HCT116 (cell line): ENCODE data around the gene EHMT1. TPM values are rescaled to one million over a fixed set of nuclear protein-coding genes. Genes with fewer than 3 reads are reported as not detected.

Experiments used
- ATAC-seq: fragments of 200-7000 bp; cut with Tn5 transposase; 2 replicates; pipeline ENCODE4 v1.9.1; 2020; ENCODE audit warnings: mild to moderate bottlenecking, moderate library complexity
- BruUV-seq: library from RNA; stranded (reverse); fragments of 400-500 nt; replicated peaks from 2 replicates; lab custom pipeline; 2021; lab: Mats Ljungman, UMichigan
- CTCF ChIA-PET: fragments of 300-600 bp; sonication (Branson Sonifier 250); formaldehyde crosslinking; loops from one replicate; lab custom pipeline; 2021; ENCODE audit warnings: antibody characterized with exemption; lab: Charles Lee
- POLR2A ChIA-PET: fragments of 300-600, 350-600 bp; sonication (Branson Sonifier 250); formaldehyde crosslinking; loops from one replicate; lab custom pipeline; 2021; ENCODE audit warnings: antibody characterized with exemption; lab: Charles Lee
- RAD21 ChIA-PET, 2 experiments: fragments of 300-600 bp; sonication (Branson Sonifier 250); formaldehyde crosslinking; loops; one replicate each; lab custom pipeline; 2023; ENCODE audit warnings: low total read pairs in 2 of 2; ENCODE audit not compliant: uncharacterized antibody in 2 of 2, unreplicated experiment in 2 of 2, low non-redundant PET in 1 of 2; lab: Charles Lee
- DNase-seq: peaks from one replicate; pipeline ENCODE4 v3.0.0-alpha.2; 2010; ENCODE audit warnings: low read depth, low spot score
- H2AFZ ChIP-seq: fragments of 200-600 bp; shearing (Covaris generic), sonication (generic); 2 replicates; pipeline ENCODE4 v1.6.1; 2017; ENCODE audit warnings: low read depth, mixed run types, mixed read lengths, antibody characterized with exemption, low read length; ENCODE audit not compliant: poor library complexity, severe bottlenecking
- H3K27ac ChIP-seq: 2 replicates; pipeline ENCODE4 v1.5.1; 2012; ENCODE audit warnings: low read depth, low read length
- H3K27me3 ChIP-seq: fragments of 200-600 bp; sonication (generic); 2 replicates; pipeline ENCODE4 v1.6.1; 2016; ENCODE audit warnings: mixed run types, low read length, mixed read lengths; ENCODE audit not compliant: insufficient read depth
- H3K36me3 ChIP-seq, 2 experiments: fragments of 200-500 bp in 1 of 2; fragments of 200-600 bp in 1 of 2; sonication (Bioruptor generic) in 1 of 2; sonication (generic) in 1 of 2; 2 replicates each; pipeline versions ENCODE4 v1.5.1 to v1.6.1; 2014 to 2016; ENCODE audit warnings: low read length in 2 of 2, inconsistent platforms in 1 of 2, mixed read lengths in 1 of 2, mixed run types in 1 of 2; ENCODE audit not compliant: insufficient read depth in 2 of 2, control insufficient read depth in 1 of 2
- H3K4me1 ChIP-seq, 2 experiments: fragments of 200-600 bp in 1 of 2; sonication (generic) in 1 of 2; 2 replicates each; pipeline versions ENCODE4 v1.5.1 to v1.6.1; 2012 to 2017; ENCODE audit warnings: low read length in 2 of 2, inconsistent platforms in 1 of 2, mild to moderate bottlenecking in 1 of 2, mixed read lengths in 1 of 2, mixed run types in 1 of 2, moderate library complexity in 1 of 2; ENCODE audit not compliant: insufficient read depth in 2 of 2, control insufficient read depth in 1 of 2
- H3K4me2 ChIP-seq: fragments of 200-600 bp; sonication (generic); 2 replicates; pipeline ENCODE4 v1.6.1; 2017; ENCODE audit warnings: mixed run types, low read length, mixed read lengths
- H3K4me3 ChIP-seq, 2 experiments: fragments of 200-600 bp in 1 of 2; sonication (generic) in 1 of 2; replicated peaks in 1 of 2; 2 replicates each; pipeline ENCODE4 v1.5.1; 2011 to 2016; ENCODE audit warnings: low read length in 2 of 2, control low read depth in 1 of 2, low read depth in 1 of 2, mild to moderate bottlenecking in 1 of 2, mixed read lengths in 1 of 2, mixed run types in 1 of 2
- H3K79me2 ChIP-seq: fragments of 200-600 bp; sonication (generic); 2 replicates; pipeline ENCODE4 v1.6.1; 2017; ENCODE audit warnings: mild to moderate bottlenecking, mixed run types, low read length, moderate library complexity, mixed read lengths; ENCODE audit not compliant: insufficient read depth
- H3K9ac ChIP-seq: fragments of 200-600 bp; sonication (generic); 2 replicates; pipeline ENCODE4 v1.6.1; 2016; ENCODE audit warnings: low read length, mixed read lengths
- H3K9me2 ChIP-seq: fragments of 200-600 bp; sonication (generic), shearing (Covaris generic); 2 replicates; pipeline ENCODE4 v1.6.1; 2017; ENCODE audit warnings: mixed run types, mild to moderate bottlenecking, moderate library complexity; ENCODE audit not compliant: insufficient read depth
- H3K9me3 ChIP-seq, 2 experiments: fragments of 200-500 bp in 1 of 2; fragments of 200-600 bp in 1 of 2; sonication (Bioruptor generic) in 1 of 2; sonication (generic) in 1 of 2; 2 replicates each; pipeline ENCODE4 v1.6.1; 2014 to 2017; ENCODE audit warnings: low read length in 2 of 2, mixed read lengths in 2 of 2, inconsistent platforms in 1 of 2, low read depth in 1 of 2, mild to moderate bottlenecking in 1 of 2, mixed run types in 1 of 2, moderate library complexity in 1 of 2; ENCODE audit not compliant: control insufficient read depth in 1 of 2, insufficient read depth in 1 of 2
- H4K20me1 ChIP-seq: fragments of 200-600 bp; sonication (generic), shearing (Covaris generic); 2 replicates; pipeline ENCODE4 v1.6.1; 2017; ENCODE audit warnings: mixed run types, mild to moderate bottlenecking, moderate library complexity; ENCODE audit not compliant: insufficient read depth
- CBX3 ChIP-seq: IDR thresholded peaks from 2 replicates; pipeline ENCODE4 v1.6.1; 2012; ENCODE audit warnings: low read depth
- ELF1 ChIP-seq: IDR thresholded peaks from 2 replicates; pipeline ENCODE4 v1.6.1; 2012; ENCODE audit warnings: low read depth, borderline replicate concordance
- FOSL1 ChIP-seq: IDR thresholded peaks from 2 replicates; pipeline ENCODE4 v1.6.1; 2012; ENCODE audit warnings: low read depth
- POLR2A ChIP-seq: IDR thresholded peaks from 2 replicates; pipeline ENCODE4 v1.7.0; 2011; ENCODE audit warnings: borderline replicate concordance; ENCODE audit not compliant: insufficient read depth, insufficient read length; ENCODE audit errors: extremely low read depth
- POLR2AphosphoS5 ChIP-seq: IDR thresholded peaks from 2 replicates; pipeline ENCODE4 v1.6.1; 2011; ENCODE audit warnings: mild to moderate bottlenecking, low read depth, low read length, moderate library complexity
- REST ChIP-seq: IDR thresholded peaks from 2 replicates; pipeline ENCODE4 v1.6.1; 2012; ENCODE audit warnings: low read depth
- intact Hi-C: fragments of 100-400 bp; cut with micrococcal nuclease; formaldehyde crosslinking; loops from 2 replicates; pipeline ENCODE4 v1.10.0; 2022
- total RNA-seq: library from RNA; stranded (reverse); gene quantifications from one replicate; pipeline ENCODE4 v1.2.1, GENCODE V29; 2021; ENCODE audit not compliant: unreplicated experiment
- TF ChIP-seq, protein P1 (sequence below): IDR thresholded peaks from 2 replicates; pipeline ENCODE4 v1.6.1; 2012

Gene EHMT1
- total RNA-seq, 1 experiment from 2014 or later: 86.1 TPM

GRCh38 chr9:137665697-137666512, 47.1 kb downstream of the EHMT1 start (continued):
- TF ChIP-seq, protein P1, sequence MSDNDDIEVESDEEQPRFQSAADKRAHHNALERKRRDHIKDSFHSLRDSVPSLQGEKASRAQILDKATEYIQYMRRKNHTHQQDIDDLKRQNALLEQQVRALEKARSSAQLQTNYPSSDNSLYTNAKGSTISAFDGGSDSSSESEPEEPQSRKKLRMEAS: no peak

DNA sequence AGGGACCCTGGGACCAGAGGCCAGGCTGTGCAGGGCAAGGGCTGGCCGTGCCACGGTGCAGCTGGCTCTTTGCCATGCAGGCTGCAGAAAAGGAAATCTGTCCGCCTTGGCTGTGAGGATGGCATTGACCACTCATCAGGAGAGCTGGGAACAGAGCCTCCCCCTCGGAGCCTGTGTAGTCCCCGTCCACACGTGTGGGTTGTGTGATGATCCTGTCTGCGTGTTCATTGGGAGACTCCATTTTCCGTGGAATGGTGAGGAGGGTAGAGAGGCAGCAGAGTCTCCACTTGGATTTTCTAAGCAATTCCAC, 47.7 kb downstream of the EHMT1 start:
- RAD21 ChIA-PET: no interaction called here
- no peaks in the 10 kb centered on the region for H3K27me3 ChIP-seq
- BruUV-seq: no TSS peak
- no peaks in the 10 kb centered on the region for H3K9me2 ChIP-seq
- peaks cover 0 to 3% of the 10 kb centered on the region in 2 experiments; a peak in 1 of 4 replicates for H3K36me3 ChIP-seq
- no peaks in the 10 kb centered on the region for H4K20me1 ChIP-seq
- ATAC-seq (no peak), DNase-seq (no peak)
- H3K4me2 ChIP-seq: no peak overlapping the region
- no peak for TF ChIP-seq FOSL1
- no peak for TF ChIP-seq POLR2AphosphoS5
- TF ChIP-seq POLR2A: no peak
- TF ChIP-seq CBX3: no peak
- TF ChIP-seq REST: no peak
- no peak for TF ChIP-seq ELF1
- intact Hi-C loops: no loop called here
- no peak overlapping the region for H2AFZ ChIP-seq
- POLR2A ChIA-PET: no interaction called here
- H3K27ac ChIP-seq: no peak overlapping the region
- no peaks in the 10 kb centered on the region for H3K9me3 ChIP-seq
- no peaks in the 10 kb centered on the region for H3K4me1 ChIP-seq
- H3K79me2 ChIP-seq: peaks cover 96% of the 10 kb centered on the region
- CTCF ChIA-PET: no interaction called here
- H3K4me3 ChIP-seq: no peak overlapping the region
- no peak overlapping the region for H3K9ac ChIP-seq
